DND-41 (cell line): ENCODE measurements around the gene CCDC154.
"Not testable (repeated sequence)": the region's sequence is repeated elsewhere in the genome, so short reads cannot be mapped to it uniquely, and the experiment has no call there.

Source experiments
- ATAC-seq: fragments of 200-7000 bp; cut with Tn5 transposase; 3 replicates; pipeline ENCODE4 v1.9.1; 2021; ENCODE audit warnings: low read depth; ENCODE audit not compliant: insufficient read depth
- DNase-seq: peaks from one replicate; pipeline ENCODE4 v3.0.0-alpha.2; 2020
- H2AFZ ChIP-seq: 2 replicates; pipeline ENCODE4 v1.6.0; 2012; ENCODE audit warnings: low read depth, low read length
- H3K27ac ChIP-seq: 2 replicates; pipeline ENCODE4 v1.5.1; 2012; ENCODE audit warnings: low read length, inconsistent platforms
- H3K27me3 ChIP-seq: fragments of 200-600 bp; sonication (generic); 2 replicates; pipeline ENCODE4 v1.6.0; 2012; ENCODE audit warnings: low read length, mild to moderate bottlenecking, inconsistent platforms; ENCODE audit not compliant: insufficient read depth, poor library complexity
- H3K36me3 ChIP-seq: 2 replicates; pipeline ENCODE4 v1.5.1; 2012; ENCODE audit warnings: low read length, inconsistent platforms; ENCODE audit not compliant: insufficient read depth
- H3K4me1 ChIP-seq: 2 replicates; pipeline ENCODE4 v1.5.1; 2012; ENCODE audit warnings: mild to moderate bottlenecking, low read length; ENCODE audit not compliant: insufficient read depth
- H3K4me2 ChIP-seq: 2 replicates; pipeline ENCODE4 v1.6.0; 2012; ENCODE audit warnings: mild to moderate bottlenecking, moderate library complexity, low read length, inconsistent platforms; ENCODE audit not compliant: insufficient read depth
- H3K4me3 ChIP-seq, 2 experiments: fragments of 200-600 bp in 1 of 2; shearing (Covaris generic) in 1 of 2; 2 replicates each; pipeline ENCODE4 v1.5.1; 2012 to 2016; ENCODE audit warnings: inconsistent platforms in 2 of 2, low read length in 2 of 2, mild to moderate bottlenecking in 2 of 2, low read depth in 1 of 2, moderate library complexity in 1 of 2
- H3K79me2 ChIP-seq: 2 replicates; pipeline ENCODE4 v1.6.0; 2012; ENCODE audit warnings: low read length, inconsistent platforms; ENCODE audit not compliant: insufficient read depth
- H3K9ac ChIP-seq: 2 replicates; pipeline ENCODE4 v1.6.0; 2012; ENCODE audit warnings: low read depth, mild to moderate bottlenecking, inconsistent platforms, low read length, moderate library complexity
- H3K9me3 ChIP-seq: 2 replicates; pipeline ENCODE4 v1.5.1; 2012; ENCODE audit warnings: low read length, moderate library complexity, mild to moderate bottlenecking, inconsistent platforms; ENCODE audit not compliant: insufficient read depth, severe bottlenecking
- H4K20me1 ChIP-seq: 2 replicates; pipeline ENCODE4 v1.6.0; 2012; ENCODE audit warnings: low read length; ENCODE audit not compliant: insufficient read depth
- CTCF ChIP-seq: IDR thresholded peaks from 2 replicates; pipeline ENCODE4 v1.5.1; 2012; ENCODE audit warnings: borderline replicate concordance, low read length, moderate library complexity, mild to moderate bottlenecking; ENCODE audit not compliant: poor library complexity, severe bottlenecking; ENCODE audit errors: extremely low read depth
- EZH2 ChIP-seq: IDR thresholded peaks from 3 replicates; pipeline ENCODE4 v1.6.1; 2012; ENCODE audit warnings: borderline replicate concordance, low read depth, mild to moderate bottlenecking, moderate library complexity, low read length, inconsistent platforms; ENCODE audit not compliant: severe bottlenecking

CCDC154 gene

DNA sequence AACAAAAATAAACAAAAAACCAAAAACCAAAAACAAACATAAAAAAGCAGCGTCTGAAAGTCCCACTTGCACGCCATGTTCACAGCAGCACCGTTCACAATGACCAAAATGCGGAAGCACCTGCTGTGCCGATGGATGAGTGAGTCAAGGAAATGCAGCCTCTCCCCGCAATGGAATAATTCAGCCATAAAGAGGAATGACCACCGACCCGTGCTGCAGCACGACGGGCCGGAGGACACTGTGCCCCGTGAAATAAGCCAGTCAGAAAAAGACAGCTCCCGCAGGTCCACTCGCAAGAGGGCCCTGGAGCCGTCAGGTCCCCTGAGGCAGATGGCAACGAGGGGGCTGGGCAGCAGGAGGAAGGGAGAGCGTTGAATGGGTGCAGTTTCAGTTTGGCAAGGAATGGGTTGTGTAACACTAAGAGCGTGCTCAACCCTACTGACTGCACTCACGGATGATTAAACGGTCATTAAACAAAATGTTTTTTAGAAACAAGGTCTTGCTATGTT is 25.4 kb upstream of the CCDC154 start:
- no peak for ATAC-seq
- H4K20me1 ChIP-seq, result peaks cover 56% of the 10 kb centered on the region
- no peaks in the 10 kb centered on the region for H3K9me3 ChIP-seq
- peaks cover 27% of the 10 kb centered on the region for H3K4me1 ChIP-seq
- H3K4me3 ChIP-seq, result no peak overlapping the region
- H3K79me2 ChIP-seq, result peaks cover 94% of the 10 kb centered on the region
- H3K36me3 ChIP-seq, result peaks cover 13% of the 10 kb centered on the region
- DNase-seq, result no peak
- H2AFZ ChIP-seq, result no peak overlapping the region
- H3K4me2 ChIP-seq, result no peak overlapping the region
- no peak overlapping the region for H3K9ac ChIP-seq
- TF ChIP-seq CTCF (no peak), EZH2 (no peak)
- H3K27ac ChIP-seq, result no peak overlapping the region
- no peaks in the 10 kb centered on the region for H3K27me3 ChIP-seq

DNA sequence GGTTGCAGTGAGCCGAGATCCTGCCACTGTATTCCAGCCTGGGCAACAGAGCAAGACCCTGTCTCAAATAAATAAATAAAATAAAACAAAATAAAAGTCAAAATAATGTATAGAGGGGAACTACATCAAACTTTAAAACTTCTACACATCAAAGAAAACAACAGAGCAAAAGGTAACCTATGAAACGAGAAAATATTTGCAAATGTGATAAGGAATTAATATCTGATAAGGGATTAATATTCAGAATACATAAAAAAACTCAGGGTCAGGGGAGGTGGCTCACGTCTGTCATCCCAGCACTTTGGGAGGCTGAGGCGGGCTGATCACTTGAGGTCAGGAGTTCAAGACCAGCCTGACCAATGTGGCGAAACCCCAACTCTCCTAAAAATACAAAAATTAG is 24.8 kb upstream of the CCDC154 start:
- DNase-seq, H2AFZ ChIP-seq, H3K4me2 ChIP-seq, H3K9me3 ChIP-seq, H3K4me3 ChIP-seq, H3K9ac ChIP-seq, H3K27me3 ChIP-seq, ATAC-seq, H3K27ac ChIP-seq: not testable (repeated sequence)
- H3K4me1 ChIP-seq, result peaks cover 25% of the 10 kb centered on the region
- H4K20me1 ChIP-seq, result peaks cover 61% of the 10 kb centered on the region
- peaks cover 19% of the 10 kb centered on the region for H3K36me3 ChIP-seq
- peaks cover 91% of the 10 kb centered on the region for H3K79me2 ChIP-seq

GRCh38 chr16:1468426-1468810 is 24.1 kb upstream of the CCDC154 start:
- ATAC-seq (no peak), DNase-seq (no peak)
- Histone ChIP-seq H3K9me3 (no peaks in the 10 kb centered on the region), H3K4me3 (no peak overlapping the region), H3K4me2 (no peak overlapping the region), H3K27ac (no peak overlapping the region), H4K20me1 (peaks cover 62% of the 10 kb centered on the region), H3K79me2 (peaks cover 85% of the 10 kb centered on the region), H3K9ac (no peak overlapping the region), H3K27me3 (no peaks in the 10 kb centered on the region), H2AFZ (no peak overlapping the region), H3K36me3 (peaks cover 20% of the 10 kb centered on the region), H3K4me1 (peaks cover 18% of the 10 kb centered on the region)
- TF ChIP-seq EZH2, result no peak
- TF ChIP-seq CTCF, result no peak

GRCh38 chr16:1466968-1467521 is 22.7 kb upstream of the CCDC154 start:
- Histone ChIP-seq H3K36me3 (peaks cover 26% of the 10 kb centered on the region), H3K4me3 (no peak overlapping the region), H3K9me3 (no peaks in the 10 kb centered on the region), H3K27ac (no peak overlapping the region), H3K9ac (no peak overlapping the region), H3K4me1 (0 out of 2 replicates have a peak, but pooled peaks cover 11% of the 10 kb centered on the region), H4K20me1 (peaks cover 62% of the 10 kb centered on the region), H2AFZ (no peak overlapping the region), H3K4me2 (no peak overlapping the region), H3K27me3 (no peaks in the 10 kb centered on the region), H3K79me2 (peaks cover 78% of the 10 kb centered on the region)
- no peak for TF ChIP-seq EZH2
- TF ChIP-seq CTCF, result no peak
- no peak for ATAC-seq
- DNase-seq, result no peak
